ENCODE measurements around the gene MATN3. TPM values are rescaled to one million over a fixed set of nuclear protein-coding genes. Genes with fewer than 3 reads are reported as not detected.

MATN3 gene
- total and polyA plus RNA-seq, 2 of the 8 experiments (the other 6 are each of a cell fraction or from before 2014, with no cell fraction given), result 3.0 to 9.9 TPM

GRCh38 chr2:20008703-20009102 lies 3.8 kb downstream of the MATN3 start:
- no peak overlapping the region for H3K18ac ChIP-seq (ENCODE audit: extremely low read depth, low read length)
- H3K4me3 ChIP-seq (ENCODE audit: extremely low read depth in 1 of 4, insufficient read depth in 2 of 4, low read depth in 3 of 4, low read length in 4 of 4), result no peak overlapping the region
- H2BK15ac ChIP-seq (ENCODE audit: low read length), result no peak overlapping the region
- no peak overlapping the region for H3K27ac ChIP-seq (ENCODE audit: low read depth, low read length)
- DNase-seq (ENCODE audit: low read depth in 1 of 2, low spot score in 2 of 2) (no peak), FAIRE-seq (no peak)
- H3K27me3 ChIP-seq (replicated peaks in 1 of 4; ENCODE audit: control insufficient read depth in 3 of 4, extremely low read depth in 1 of 4, insufficient read depth in 3 of 4, low read length in 3 of 4), result peaks cover 0 to 21% (median 14%) of the 10 kb centered on the region in 4 experiments; a peak in 6 of 7 replicates
- H3K36me3 ChIP-seq (ENCODE audit: control insufficient read depth in 2 of 4, insufficient read depth in 4 of 4, low read length in 3 of 4), result no peaks in the 10 kb centered on the region
- H3K9ac ChIP-seq (replicated peaks in 1 of 4; ENCODE audit: extremely low read depth in 1 of 4, low read depth in 3 of 4, low read length in 3 of 4), result no peak overlapping the region
- H2AK5ac ChIP-seq (ENCODE audit: low read depth, low read length), result no peak overlapping the region
- H2AFZ ChIP-seq (ENCODE audit: low read length), result no peak overlapping the region
- H3K4me1 ChIP-seq (replicated peaks in 1 of 4; ENCODE audit: control insufficient read depth in 3 of 4, insufficient read depth in 4 of 4, low read length in 3 of 4), result peaks cover 0 to 10% (median 7%) of the 10 kb centered on the region in 4 experiments; a peak in 3 of 7 replicates
- no peak overlapping the region for H3K4ac ChIP-seq (replicated peaks; ENCODE audit: insufficient read length, low read depth, low read length)
- no peaks in the 10 kb centered on the region for H4K20me1 ChIP-seq (replicated peaks in 1 of 2; ENCODE audit: control insufficient read depth in 1 of 2, insufficient read depth in 2 of 2, low read length in 2 of 2)
- H3K23me2 ChIP-seq (ENCODE audit: low read depth, low read length), result peaks cover 9% of the 10 kb centered on the region; the same call in 1 of the 2 replicates
- no peak overlapping the region for H2BK12ac ChIP-seq (ENCODE audit: low read depth, low read length)
- ChIA-PET CTCF (ENCODE audit: partially characterized antibody) (interaction anchor here (1.1 to 9.4 kb wide), 2 partner anchors 84 to 143 kb away, joined by 3 to 125 read pairs; no protein-coding TSS in a partner anchor), POLR2A (ENCODE audit: partially characterized antibody) (no interaction called here)
- no peaks in the 10 kb centered on the region for H3K79me2 ChIP-seq (ENCODE audit: control insufficient read depth in 1 of 2, insufficient read depth in 2 of 2, low read length in 2 of 2)
- 84% methylated on average over 5 of the region's 5 CpGs; no CpG with 5 or more reads in 1 of the 2 experiments for WGBS, 2 experiments (ENCODE audit: extremely low coverage in 1 of 2, insufficient coverage in 1 of 2, insufficient read length in 1 of 2, insufficient replicate concordance in 2 of 2, low coverage in 1 of 2, low lambda C conversion rate in 2 of 2, missing lambda C conversion rate in 1 of 2)
- no peak overlapping the region for H2BK120ac ChIP-seq (replicated peaks; ENCODE audit: low read depth, low read length)
- no peak overlapping the region for H4K91ac ChIP-seq (replicated peaks; ENCODE audit: insufficient read length, low read length)
- H2BK20ac ChIP-seq (ENCODE audit: low read length), result no peak overlapping the region
- no peak overlapping the region for H3K14ac ChIP-seq (ENCODE audit: insufficient read length)
- no peaks in the 10 kb centered on the region for H3K9me3 ChIP-seq (ENCODE audit: insufficient read depth in 2 of 2, low read depth in 1 of 2, low read length in 1 of 2)
- no peak overlapping the region for H3K4me2 ChIP-seq (ENCODE audit: insufficient read depth in 1 of 2, low read depth in 2 of 2, low read length in 2 of 2)
- no peak overlapping the region for H2BK5ac ChIP-seq (ENCODE audit: low read depth, low read length)
- no peak overlapping the region for H3K56ac ChIP-seq (replicated peaks; ENCODE audit: insufficient read length, low read depth, low read length)
- no peak overlapping the region for H4K8ac ChIP-seq (ENCODE audit: extremely low read depth, insufficient read depth, low read length)
- H3K79me1 ChIP-seq (ENCODE audit: low read depth, low read length), result no peaks in the 10 kb centered on the region
- H3K23ac ChIP-seq (ENCODE audit: insufficient read length), result no peak overlapping the region
- H4K5ac ChIP-seq (ENCODE audit: insufficient read length, low read depth, low read length), result no peak overlapping the region
- TF ChIP-seq RBBP5 (IDR thresholded peaks at IDR 0.05; ENCODE audit: borderline replicate concordance, low read depth, low read length), result no peak

All from H1 (cell line).